GM23248 (cell line): ENCODE measurements around the gene MICAL2. TPM values are rescaled to one million over a fixed set of nuclear protein-coding genes. Genes with fewer than 3 reads are reported as not detected.

Experiments used
- DNase-seq: peaks from one replicate; pipeline ENCODE4 v3.0.0-alpha.2; 2015
- H2AFZ ChIP-seq: fragments of 200-600 bp; sonication (generic); 2 replicates; pipeline ENCODE4 v1.6.1; 2016; ENCODE audit warnings: antibody characterized with exemption
- H3F3A ChIP-seq: fragments of 200-600 bp; sonication (generic); 2 replicates; pipeline ENCODE4 v1.6.1; 2016; ENCODE audit warnings: mild to moderate bottlenecking, antibody characterized with exemption, mixed run types; ENCODE audit not compliant: insufficient read depth
- H3K27ac ChIP-seq: fragments of 200-600 bp; sonication (generic); 2 replicates; pipeline ENCODE4 v1.5.1; 2016; ENCODE audit warnings: mild to moderate bottlenecking
- H3K27me3 ChIP-seq: fragments of 200-600 bp; sonication (generic); replicated peaks from 2 replicates; pipeline ENCODE4 v1.6.1; 2016; ENCODE audit warnings: mild to moderate bottlenecking; ENCODE audit not compliant: insufficient read depth
- H3K36me3 ChIP-seq: fragments of 200-600 bp; sonication (generic); 2 replicates; pipeline ENCODE4 v1.6.1; 2016; ENCODE audit warnings: low read depth, mild to moderate bottlenecking
- H3K4me1 ChIP-seq: fragments of 200-600 bp; sonication (generic); 2 replicates; pipeline ENCODE4 v1.6.1; 2016; ENCODE audit warnings: mild to moderate bottlenecking; ENCODE audit not compliant: insufficient read depth
- H3K4me2 ChIP-seq: fragments of 200-600 bp; sonication (generic); one replicate; pipeline ENCODE4 v1.6.1; 2016; ENCODE audit warnings: mild to moderate bottlenecking; ENCODE audit not compliant: unreplicated experiment
- H3K4me3 ChIP-seq: fragments of 200-600 bp; sonication (generic); 2 replicates; pipeline ENCODE4 v1.5.1; 2016; ENCODE audit warnings: mild to moderate bottlenecking
- H3K79me2 ChIP-seq: fragments of 200-600 bp; sonication (generic); 2 replicates; pipeline ENCODE4 v1.6.1; 2016; ENCODE audit warnings: mild to moderate bottlenecking; ENCODE audit not compliant: insufficient read depth
- H3K9ac ChIP-seq: fragments of 200-600 bp; sonication (generic); 2 replicates; pipeline ENCODE4 v1.6.1; 2016; ENCODE audit warnings: mild to moderate bottlenecking
- H3K9me2 ChIP-seq: fragments of 200-600 bp; sonication (generic); 2 replicates; pipeline ENCODE4 v1.6.1; 2016; ENCODE audit warnings: mixed run types, mild to moderate bottlenecking, moderate library complexity; ENCODE audit not compliant: insufficient read depth
- H3K9me3 ChIP-seq: fragments of 200-600 bp; sonication (generic); one replicate; pipeline ENCODE4 v1.6.1; 2017; ENCODE audit warnings: low read depth
- H4K20me1 ChIP-seq: fragments of 200-600 bp; sonication (generic); 2 replicates; pipeline ENCODE4 v1.6.0; 2016; ENCODE audit not compliant: insufficient read depth
- EZH2 ChIP-seq: fragments of 200-600 bp; sonication (generic); IDR thresholded peaks from 2 replicates; pipeline ENCODE4 v1.6.1; 2018; ENCODE audit warnings: antibody characterized with exemption, mild to moderate bottlenecking; ENCODE audit not compliant: insufficient read depth, poor library complexity, severe bottlenecking
- EZH2phosphoT487 ChIP-seq: fragments of 200-600 bp; sonication (generic); IDR thresholded peaks from 2 replicates; pipeline ENCODE4 v1.6.1; 2018; ENCODE audit warnings: antibody characterized with exemption, moderate library complexity, mild to moderate bottlenecking, low read depth; ENCODE audit not compliant: insufficient read depth
- WGBS, 2 experiments: methylation state at CpG; one replicate each; pipeline ENCODE4 v1.1.6; 2015 to 2017; ENCODE audit warnings: low lambda C conversion rate in 2 of 2, low coverage in 1 of 2; ENCODE audit errors: missing lambda C conversion rate in 2 of 2; 5-methylcytosine and 5-hydroxymethylcytosine counted together
- in situ Hi-C: fragments of 300-500 bp; cut with MboI; formaldehyde crosslinking; loops from 2 replicates; pipeline ENCODE4 v1.15.0; 2020
- polyA plus RNA-seq: library from polyadenylated mRNA; unstranded; fragments of >200 nt; fragmentation: Nextera tagmentation; extraction: Ambion mirVana; gene quantifications from 2 replicates; pipeline ENCODE4 v1.2.1, GENCODE V29; 2016
- total RNA-seq: library from RNA; depleted of rRNA; stranded (reverse); fragments of >200 nt; shearing (Covaris generic); gene quantifications from 2 replicates; pipeline ENCODE4 v1.2.3, GENCODE V29; 2014

The MICAL2 gene
- total and polyA plus RNA-seq, 2 experiments from 2014 or later: 83.3 to 158 TPM

GRCh38 chr11:12246989-12247388 lies 136.6 kb downstream of the MICAL2 start:
- Histone ChIP-seq H3F3A (peaks cover 28% of the 10 kb centered on the region), H4K20me1 (no peaks in the 10 kb centered on the region), H3K4me1 (peaks cover 13% of the 10 kb centered on the region), H3K9me3 (no peaks in the 10 kb centered on the region), H3K27ac (no peak overlapping the region), H3K9ac (no peak overlapping the region), H3K36me3 (peaks cover 26% of the 10 kb centered on the region), H3K4me2 (no peak overlapping the region), H3K79me2 (peaks cover 6% of the 10 kb centered on the region; the same call in 1 of the 2 replicates), H3K4me3 (no peak overlapping the region), H3K27me3 (no peaks in the 10 kb centered on the region), H2AFZ (no peak overlapping the region), H3K9me2 (no peaks in the 10 kb centered on the region)
- 90 to 99% methylated on average over 3 of the region's 4 CpGs for WGBS, 2 experiments
- DNase-seq: no peak
- in situ Hi-C loops: loop anchor here (25.0 kb wide), 1 partner anchor 185 kb away; no protein-coding TSS in a partner anchor
- no peak for TF ChIP-seq EZH2

- H3K27me3 ChIP-seq: no peaks in the 10 kb centered on the region
- H3K4me3 ChIP-seq: no peak overlapping the region
- H3K4me1 ChIP-seq: peaks cover 13% of the 10 kb centered on the region
- no peak for TF ChIP-seq EZH2
- TF ChIP-seq EZH2phosphoT487: no peak
- H3K9ac ChIP-seq: no peak overlapping the region
- H4K20me1 ChIP-seq: no peaks in the 10 kb centered on the region
- no peak overlapping the region for H3K27ac ChIP-seq
- no peak overlapping the region for H3K4me2 ChIP-seq
- H3K9me2 ChIP-seq: no peaks in the 10 kb centered on the region
- H3K36me3 ChIP-seq: peaks cover 24% of the 10 kb centered on the region
- peaks cover 28% of the 10 kb centered on the region for H3F3A ChIP-seq
- 94 to 97% methylated on average over 3 of the region's 3 CpGs for WGBS, 2 experiments
- no peak for DNase-seq
- no peaks in the 10 kb centered on the region for H3K9me3 ChIP-seq
- in situ Hi-C loops: loop anchor here (25.0 kb wide), 1 partner anchor 185 kb away; no protein-coding TSS in a partner anchor
- H3K79me2 ChIP-seq: peaks cover 6% of the 10 kb centered on the region; the same call in 1 of the 2 replicates
- no peak overlapping the region for H2AFZ ChIP-seq
These were observed 137.3 kb downstream of the MICAL2 start for GRCh38 chr11:12247543-12248254.

- Histone ChIP-seq H3K4me2 (no peak overlapping the region), H2AFZ (no peak overlapping the region), H3K4me3 (no peak overlapping the region), H3K36me3 (peaks cover 22% of the 10 kb centered on the region), H3F3A (peaks cover 26% of the 10 kb centered on the region), H3K9ac (no peak overlapping the region), H3K9me2 (no peaks in the 10 kb centered on the region), H3K27me3 (no peaks in the 10 kb centered on the region), H3K27ac (no peak overlapping the region), H3K9me3 (no peaks in the 10 kb centered on the region), H3K79me2 (peaks cover 6% of the 10 kb centered on the region; the same call in 1 of the 2 replicates), H4K20me1 (no peaks in the 10 kb centered on the region), H3K4me1 (peaks cover 13% of the 10 kb centered on the region)
- TF ChIP-seq EZH2 (no peak), EZH2phosphoT487 (no peak)
- in situ Hi-C loops: loop anchor here (25.0 kb wide), 1 partner anchor 186 kb away; no protein-coding TSS in a partner anchor
- WGBS, 2 experiments: 94 to 97% methylated on average over 5 of the region's 5 CpGs
- no peak for DNase-seq
These were observed 137.9 kb downstream of the MICAL2 start for GRCh38 chr11:12248330-12248729.

- 80 to 82% methylated on average over 20 of the region's 20 CpGs for WGBS, 2 experiments
- H4K20me1 ChIP-seq: no peaks in the 10 kb centered on the region
- H3K4me2 ChIP-seq: no peak overlapping the region
- H3K27me3 ChIP-seq: no peaks in the 10 kb centered on the region
- H3F3A ChIP-seq: peaks cover 12% of the 10 kb centered on the region; the same call in 1 of the 2 replicates
- in situ Hi-C loops: loop anchor here (25.0 kb wide), 3 partner anchors 187 to 437 kb away; no protein-coding TSS in a partner anchor
- H3K9ac ChIP-seq: no peak overlapping the region
- H3K4me3 ChIP-seq: no peak overlapping the region
- peaks cover 10% of the 10 kb centered on the region; the same call in 1 of the 2 replicates for H3K4me1 ChIP-seq
- no peak overlapping the region for H3K27ac ChIP-seq
- H3K79me2 ChIP-seq: peaks cover 6% of the 10 kb centered on the region; the same call in 1 of the 2 replicates
- H3K36me3 ChIP-seq: peaks cover 22% of the 10 kb centered on the region
- H3K9me3 ChIP-seq: no peaks in the 10 kb centered on the region
- no peaks in the 10 kb centered on the region for H3K9me2 ChIP-seq
- no peak for DNase-seq
- H2AFZ ChIP-seq: no peak overlapping the region
- TF ChIP-seq EZH2phosphoT487 (no peak), EZH2 (no peak)
These were observed 139.3 kb downstream of the MICAL2 start for GRCh38 chr11:12249590-12250260.
